GM18907 (cell line): ENCODE results near the gene FAM32A.
"Not testable (repeated sequence)": the region's sequence is repeated elsewhere in the genome, so short reads cannot be mapped to it uniquely, and the experiment has no call there.

Source experiments
- ATAC-seq: cut with Tn5 transposase; IDR thresholded peaks from one replicate; pipeline ENCODE4 v1.9.1; 2021; ENCODE audit warnings: mild to moderate bottlenecking, moderate library complexity; ENCODE audit not compliant: unreplicated experiment

Gene FAM32A

DNA sequence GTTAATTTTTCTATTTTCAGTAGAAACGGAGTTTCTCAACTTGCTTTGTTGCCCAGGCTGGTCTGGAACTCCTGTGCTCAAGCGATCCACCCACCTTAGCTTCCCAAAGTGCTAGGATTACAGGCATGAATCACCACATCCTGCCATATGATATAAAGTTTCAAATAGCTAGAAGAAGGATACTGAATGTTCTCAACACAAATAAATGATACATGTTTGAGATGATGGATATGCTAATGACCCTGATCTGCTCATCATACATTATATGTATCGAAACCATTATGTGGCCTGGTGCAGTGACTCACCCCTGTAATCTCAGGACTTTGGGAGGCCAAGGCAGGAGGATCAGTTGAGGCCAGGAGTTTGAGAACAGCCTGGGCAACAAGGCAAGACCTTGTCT is 23.4 kb upstream of the FAM32A start:
- no peak for ATAC-seq

DNA sequence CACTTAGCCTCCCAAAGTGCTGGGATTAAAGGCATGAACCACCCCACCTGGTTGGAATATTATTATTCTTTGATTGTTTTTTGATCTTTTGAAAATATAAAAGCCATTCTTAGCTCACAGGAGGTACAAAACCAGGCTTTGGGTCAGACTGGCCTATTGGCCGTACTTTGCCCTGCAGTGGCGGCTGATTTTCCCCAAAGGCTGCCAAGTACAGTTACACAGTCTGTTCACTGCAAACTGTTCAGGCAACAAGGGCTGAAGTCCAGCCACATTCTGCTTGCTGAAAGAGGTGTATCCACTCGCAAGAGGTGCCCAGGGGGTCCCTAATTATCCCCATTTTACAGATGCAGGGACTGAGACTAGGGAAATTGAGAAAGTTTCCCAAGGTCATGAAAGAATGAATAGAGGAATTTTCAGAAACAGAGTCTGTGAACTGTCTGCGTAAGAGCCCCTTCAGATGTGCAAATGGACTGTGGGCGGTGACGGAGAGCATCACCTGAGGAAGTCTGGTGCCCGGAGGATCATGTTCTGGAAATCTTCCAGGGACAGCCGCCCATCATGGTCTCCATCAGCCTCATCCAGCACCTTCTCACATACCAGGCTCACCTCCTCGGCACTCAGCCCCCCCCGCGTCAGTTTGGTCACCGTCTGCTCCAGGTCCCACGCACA is 20.9 kb upstream of the FAM32A start:
- ATAC-seq, result no peak

DNA sequence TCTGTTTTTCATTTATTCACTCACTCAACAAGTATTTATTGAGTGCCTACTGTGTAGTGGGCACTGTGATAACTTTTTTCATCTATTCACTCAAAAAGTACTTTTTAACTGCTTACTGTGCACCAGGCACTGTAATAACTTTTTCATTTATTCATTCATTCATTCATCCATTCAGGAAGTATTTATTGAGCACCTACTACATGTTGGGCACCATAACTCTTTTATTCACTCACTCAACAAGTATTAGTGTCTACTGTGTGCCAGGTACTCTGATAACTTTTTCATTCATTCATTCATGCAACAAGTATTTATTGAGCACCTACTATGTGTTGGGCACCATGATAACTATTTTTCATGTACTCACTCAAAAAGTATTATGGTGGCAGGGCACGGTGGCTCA is 18.8 kb upstream of the FAM32A start:
- ATAC-seq, result no peak

DNA sequence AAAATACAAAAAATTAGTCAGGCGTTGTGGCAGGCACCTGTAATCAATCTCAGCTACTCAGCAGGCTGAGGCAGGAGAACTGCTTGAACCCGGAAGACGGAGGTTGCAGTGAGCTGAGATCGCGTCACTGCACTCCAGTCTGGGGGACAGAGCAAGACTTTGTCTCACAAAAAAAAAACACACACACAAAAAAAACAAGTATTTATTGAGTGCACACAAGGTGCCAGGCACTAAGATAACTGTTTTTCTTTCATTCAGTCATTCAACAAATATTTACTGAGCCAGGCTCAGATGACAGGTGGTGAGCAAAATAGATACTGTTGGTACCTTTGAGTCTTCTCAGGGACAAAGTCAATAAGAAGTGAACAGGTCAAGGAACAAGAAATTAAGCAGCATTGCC is 18.2 kb upstream of the FAM32A start:
- ATAC-seq, result no peak

DNA sequence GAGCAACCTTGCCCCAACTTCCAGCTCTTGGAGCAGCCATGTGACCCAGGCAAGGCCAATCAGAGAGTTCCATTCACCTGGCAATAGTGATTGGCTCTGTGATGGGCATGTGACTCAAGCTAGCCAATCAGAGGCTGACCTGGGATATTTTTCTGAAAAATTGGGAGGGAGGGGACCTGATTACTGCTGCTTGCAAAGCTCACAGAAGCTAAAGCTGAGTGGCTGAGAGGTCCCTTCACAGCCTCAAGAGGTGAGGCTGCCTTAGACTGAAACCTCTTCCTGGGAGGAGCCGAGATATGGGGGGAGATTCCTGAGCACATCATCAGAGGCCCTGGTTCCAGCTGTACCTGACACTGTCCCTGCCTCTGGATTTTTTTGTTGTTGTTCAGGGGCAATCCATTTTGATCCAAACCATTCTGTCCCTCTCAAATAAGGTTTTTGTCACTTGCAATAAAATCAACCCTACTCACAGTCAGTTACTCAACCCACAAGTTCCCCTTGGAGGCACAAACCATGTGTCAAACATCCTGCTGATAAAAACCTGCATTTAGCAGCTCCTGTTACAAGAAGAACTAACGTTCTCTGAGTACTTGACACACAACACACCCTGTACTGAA is 16.6 kb upstream of the FAM32A start:
- ATAC-seq, result no peak

DNA sequence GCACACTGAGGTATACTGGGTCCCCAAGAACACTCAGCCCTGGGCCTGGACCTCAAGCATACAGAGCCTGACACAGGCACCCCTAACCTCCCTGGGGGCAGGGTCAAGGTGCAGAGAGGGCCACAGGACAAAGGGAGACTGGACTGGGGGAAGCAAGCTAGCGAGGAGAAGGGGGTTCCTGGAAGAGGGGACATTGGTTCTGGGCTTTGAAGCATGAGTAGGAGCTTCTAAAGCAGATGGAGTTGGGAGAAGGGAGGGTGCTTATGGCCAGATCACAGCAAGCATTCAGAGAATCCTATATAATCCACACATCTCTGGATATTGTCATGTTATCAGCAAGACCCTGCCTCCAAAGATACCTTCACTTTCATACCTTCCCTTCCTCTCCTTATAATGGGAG is 15.1 kb upstream of the FAM32A start:
- ATAC-seq, result no peak

DNA sequence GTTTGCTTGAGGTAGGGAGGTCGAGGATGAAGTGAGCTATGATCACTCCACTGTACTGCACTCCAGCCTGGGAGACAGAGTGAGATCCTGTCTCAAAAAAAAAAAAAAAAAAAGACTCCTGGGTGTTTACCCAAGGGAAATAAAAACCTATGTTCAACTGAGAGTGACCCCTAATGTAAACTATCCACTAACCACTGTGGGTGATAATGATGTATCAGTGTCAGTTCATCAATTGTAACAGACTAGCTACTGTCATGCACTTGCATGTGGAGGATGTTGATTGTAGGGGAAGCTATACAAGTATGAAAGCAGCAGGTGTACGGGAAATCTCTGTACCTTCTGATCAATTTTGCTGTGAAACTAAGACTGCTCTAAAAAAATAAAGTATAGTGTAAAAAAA is 9.3 kb upstream of the FAM32A start:
- ATAC-seq, result no peak

DNA sequence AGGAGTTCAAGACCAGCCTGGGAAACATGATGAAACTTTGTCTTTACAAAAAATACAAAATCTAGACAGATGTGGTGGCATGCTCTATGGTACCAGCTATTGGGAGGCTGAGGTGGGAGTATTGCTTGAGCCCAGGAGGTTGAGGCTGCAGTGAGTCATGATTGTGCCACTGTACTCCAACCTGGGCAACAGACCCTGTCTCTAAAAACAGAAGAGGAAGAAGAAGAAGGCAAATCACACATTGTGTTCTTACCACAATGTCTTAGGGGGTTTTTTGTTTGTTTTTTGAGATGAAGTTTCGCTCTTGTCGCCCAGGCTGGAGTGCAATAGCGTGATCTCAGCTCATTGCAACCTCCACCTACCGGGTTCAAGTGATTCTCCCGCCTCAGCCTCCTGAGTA is 6.3 kb upstream of the FAM32A start:
- ATAC-seq, result not testable (repeated sequence)

DNA sequence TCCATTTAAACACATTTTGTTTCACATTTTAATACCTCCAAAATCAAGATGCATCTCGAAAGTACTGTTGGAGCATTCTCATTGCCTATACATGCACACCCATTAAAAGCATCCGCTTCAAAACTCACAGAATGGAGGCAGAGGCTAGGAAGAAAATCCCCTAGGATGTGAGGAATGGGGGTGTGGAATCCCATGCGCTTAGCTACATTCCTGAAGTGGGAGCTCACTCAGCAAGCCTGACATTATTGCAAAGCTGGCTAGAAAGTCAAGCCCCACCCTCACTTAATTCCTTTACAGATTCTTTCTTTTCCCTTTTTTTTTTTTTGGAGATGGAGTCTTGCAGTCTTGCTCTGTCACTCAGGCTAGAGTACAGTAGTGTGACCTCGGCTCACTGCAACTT is 4.6 kb upstream of the FAM32A start:
- ATAC-seq, result no peak

DNA sequence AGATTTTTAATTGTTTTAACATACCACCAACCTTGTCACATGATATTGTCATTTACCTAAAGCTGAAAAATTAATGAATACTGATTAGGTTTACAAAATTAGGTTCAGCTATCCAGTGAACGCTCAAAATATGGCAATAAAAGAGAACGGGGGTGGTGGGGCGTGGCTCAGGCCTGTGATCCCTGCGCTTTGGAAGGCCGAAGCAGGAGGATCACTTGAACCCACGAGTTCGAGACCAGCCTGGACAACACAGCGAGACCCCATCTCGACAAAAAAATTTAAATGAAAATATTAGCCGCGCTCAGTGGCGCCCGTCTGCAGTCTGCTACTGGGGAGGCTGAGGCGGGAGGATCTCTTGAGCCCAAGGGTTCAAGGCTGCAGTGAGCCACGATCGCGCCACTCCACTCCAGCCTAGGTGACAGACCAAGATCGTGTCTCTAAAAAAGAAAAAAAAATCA is 516 bp upstream of the FAM32A start:
- no peak for ATAC-seq

DNA sequence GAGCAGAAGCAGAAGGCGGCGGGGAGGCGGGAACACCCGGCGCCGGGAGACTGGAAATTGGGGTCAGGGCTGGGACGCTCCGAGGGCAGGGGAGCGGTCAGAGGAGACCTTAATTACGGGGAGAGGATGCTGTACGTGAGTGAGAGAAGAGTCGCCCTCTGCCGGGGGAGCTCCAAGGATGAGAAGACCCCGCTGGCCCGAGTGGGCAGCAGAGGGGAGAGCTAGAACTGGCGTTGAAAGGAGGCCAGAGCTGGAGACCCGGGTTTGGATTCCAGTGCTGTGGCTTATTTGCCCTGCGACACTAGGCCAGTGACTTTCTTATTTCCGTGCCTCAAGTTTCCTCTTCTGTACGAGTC is 536 bp downstream of the FAM32A start:
- ATAC-seq, result peak; percentile 14

DNA sequence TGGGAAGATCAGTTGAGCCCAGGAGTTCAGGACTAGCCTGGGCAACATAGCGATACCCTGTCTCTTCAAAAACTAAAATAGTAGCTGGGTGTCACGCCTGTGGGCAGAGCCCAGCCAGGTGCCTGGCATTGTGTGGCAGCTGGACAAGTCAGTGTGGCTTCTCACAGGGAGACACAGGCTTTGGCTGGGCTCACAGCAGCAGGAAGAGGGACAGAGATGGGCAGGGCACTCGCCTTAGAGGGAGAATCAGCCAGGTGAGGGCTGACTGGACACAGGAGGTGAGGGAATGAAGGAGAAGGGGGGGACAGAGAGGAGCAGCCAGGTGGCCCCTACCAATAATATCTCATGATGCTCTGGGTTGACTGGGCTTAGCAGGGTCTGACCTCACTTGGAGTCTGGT is 3.3 kb downstream of the FAM32A start:
- ATAC-seq, result no peak

DNA sequence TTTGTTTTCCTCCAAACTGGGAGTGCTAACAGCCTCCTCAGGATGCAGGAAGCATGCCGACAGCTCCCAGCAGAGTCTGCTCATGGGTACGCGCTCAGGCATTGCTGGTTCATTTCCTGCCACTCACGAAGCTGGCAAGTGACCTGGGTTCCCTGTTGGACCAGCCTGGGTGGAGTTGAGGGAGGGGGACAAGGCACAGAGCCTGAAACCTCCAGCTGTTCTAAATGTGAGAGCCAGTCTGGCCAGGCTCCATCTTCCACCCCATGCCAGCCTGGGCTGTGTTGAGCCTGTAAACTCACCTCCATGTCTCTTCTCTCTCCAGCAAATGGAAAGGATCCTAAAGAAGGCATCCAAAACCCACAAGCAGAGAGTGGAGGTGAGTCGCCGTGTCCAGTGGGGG is 5.0 kb downstream of the FAM32A start:
- no peak for ATAC-seq

DNA sequence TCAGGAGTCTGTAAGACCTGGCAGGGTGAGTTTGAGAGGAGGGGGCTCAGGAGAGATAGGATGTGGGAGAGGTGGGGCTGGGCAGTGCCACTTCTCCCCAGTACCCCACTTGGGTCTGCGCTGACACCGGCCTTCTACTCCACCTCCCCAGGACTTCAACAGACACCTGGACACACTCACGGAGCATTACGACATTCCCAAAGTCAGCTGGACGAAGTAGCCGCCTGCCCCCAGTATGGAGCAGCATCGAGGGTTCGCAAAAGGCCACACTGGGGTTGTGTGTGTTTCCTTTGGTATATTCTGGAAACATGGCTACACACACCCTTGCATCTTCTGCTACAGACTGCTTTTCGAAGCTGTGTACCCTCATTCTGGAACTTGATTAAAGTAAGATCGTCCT is 5.5 kb downstream of the FAM32A start:
- ATAC-seq, result no peak

DNA sequence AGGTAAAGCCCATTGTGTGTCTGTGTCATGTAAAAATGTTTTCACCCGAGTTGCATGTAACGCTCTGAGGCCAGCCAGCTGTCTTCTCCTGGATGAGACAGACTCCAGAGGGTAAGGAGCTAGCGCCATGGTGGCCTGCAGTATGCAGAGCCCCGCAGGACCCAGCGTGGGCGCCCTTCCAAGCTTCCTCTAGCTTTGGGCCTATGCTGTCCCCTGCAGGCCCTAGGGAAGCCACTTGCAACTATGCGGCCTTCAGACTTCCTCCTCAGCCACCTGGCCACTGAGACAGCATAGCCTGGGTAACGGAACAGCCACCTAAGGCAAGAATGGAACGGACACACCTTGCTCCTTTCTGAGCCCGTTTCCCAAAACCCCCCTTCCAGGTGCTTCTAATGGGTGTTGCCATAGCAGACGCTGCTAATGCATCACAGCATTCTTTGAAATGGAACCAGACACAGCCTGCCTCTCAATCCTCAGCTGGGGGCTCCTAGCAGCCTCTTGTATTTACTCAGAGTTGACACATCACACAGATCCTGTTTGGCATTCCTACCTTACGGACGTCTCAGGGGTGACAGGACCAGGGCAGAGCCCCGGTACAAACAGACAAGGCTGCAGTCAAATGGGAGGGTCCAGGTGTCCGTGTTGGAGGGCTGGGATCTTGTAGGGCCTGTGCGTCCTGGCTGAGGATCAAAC is 6.2 kb downstream of the FAM32A start:
- no peak for ATAC-seq

DNA sequence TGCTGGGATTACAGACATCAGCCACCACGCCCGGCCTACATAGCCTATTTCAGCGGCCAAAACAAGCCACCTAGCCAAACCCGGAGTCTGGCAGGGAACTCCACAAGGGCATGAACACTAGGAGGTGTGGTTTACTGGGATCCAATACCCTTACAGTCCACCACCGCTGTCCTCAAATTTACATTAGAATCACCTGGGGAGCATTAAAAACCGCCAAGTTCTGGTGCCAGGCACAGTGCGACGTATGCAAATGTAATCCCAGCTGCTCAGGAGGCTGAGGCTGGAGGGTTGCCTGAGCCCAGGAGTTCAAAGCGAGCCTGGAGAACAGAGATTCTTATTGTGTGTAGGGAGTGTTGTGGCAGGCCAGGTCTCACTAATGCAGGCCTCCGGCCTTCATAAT is 8.3 kb downstream of the FAM32A start:
- no peak for ATAC-seq

DNA sequence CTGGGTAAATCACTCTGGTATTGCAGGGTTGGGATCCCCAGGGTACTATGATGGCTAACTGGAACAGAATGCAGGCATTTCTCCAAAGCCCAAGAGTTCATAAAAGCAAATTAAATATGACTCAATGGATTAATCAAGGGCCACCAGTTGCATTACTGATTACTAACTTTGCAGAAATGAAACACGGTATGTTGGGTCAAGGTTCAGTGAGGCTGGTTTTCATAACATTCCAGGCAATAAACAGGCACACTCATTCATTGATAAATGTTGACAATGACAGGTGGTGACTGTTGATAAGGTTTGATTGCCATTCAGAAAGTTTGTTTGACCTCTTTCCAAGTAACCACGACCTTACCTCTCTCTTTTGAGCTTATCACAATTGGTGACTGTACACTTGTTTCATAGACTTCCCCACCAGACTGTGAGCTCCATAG is 12.0 kb downstream of the FAM32A start:
- no peak for ATAC-seq

DNA sequence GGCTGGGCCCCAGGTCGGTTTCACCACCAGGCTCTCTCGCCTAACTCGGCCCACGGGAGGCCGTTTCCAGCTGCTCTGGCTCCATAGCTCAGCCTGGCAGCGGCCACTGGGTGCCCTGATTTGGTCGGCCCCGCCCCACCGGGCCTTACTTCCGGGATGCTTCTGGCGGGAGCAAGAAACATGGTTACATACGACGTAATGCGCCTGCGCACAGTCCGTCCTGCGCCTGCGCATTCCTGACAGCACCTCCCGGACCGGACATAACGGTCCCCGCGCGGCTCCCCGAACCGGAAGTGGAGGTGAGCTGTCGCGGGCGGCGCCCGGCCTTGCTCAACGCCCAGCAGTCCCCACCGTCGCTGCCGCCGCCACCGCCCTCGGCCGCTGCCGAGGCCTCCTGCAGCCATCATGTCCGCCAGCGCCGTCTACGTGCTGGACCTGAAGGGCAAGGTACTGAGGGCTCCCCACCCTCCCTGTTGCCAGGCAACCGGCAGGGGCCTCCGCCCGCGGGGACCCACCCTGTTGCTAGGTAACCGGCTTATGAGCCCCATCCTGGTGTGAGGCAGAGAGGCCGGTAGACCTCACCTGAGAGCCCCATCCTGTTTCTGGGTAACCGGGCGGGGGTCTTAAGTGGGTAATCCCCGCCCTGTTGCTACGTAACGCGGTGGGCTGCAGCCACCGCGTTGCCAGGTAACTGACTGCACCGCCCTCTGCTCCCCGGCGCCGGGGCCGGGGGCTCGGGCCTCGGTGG is 12.6 kb downstream of the FAM32A start, which contains the start of gene AP1M1:
Gene AP1M1 (plus strand): TSS at position 290 of the 748 bp plus-strand sequence. CDS start 116 bp downstream, at position 406.
- ATAC-seq, result peak; percentile 89

DNA sequence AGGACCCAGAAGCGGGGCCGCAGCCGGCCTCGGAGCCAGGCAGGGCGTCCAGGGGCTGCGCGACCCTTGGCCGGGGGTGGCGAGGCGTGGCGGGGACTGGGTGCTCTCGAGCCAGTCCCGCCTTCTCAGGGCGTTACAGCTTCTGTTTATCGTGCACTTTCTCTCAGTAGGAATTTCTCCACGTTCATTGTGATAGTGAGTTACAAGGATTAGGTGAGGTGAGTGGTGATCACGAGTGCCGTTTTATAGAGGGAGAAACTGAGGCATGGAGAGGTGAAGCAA is 13.1 kb downstream of the FAM32A start:
- ATAC-seq, result peak; percentile 4

DNA sequence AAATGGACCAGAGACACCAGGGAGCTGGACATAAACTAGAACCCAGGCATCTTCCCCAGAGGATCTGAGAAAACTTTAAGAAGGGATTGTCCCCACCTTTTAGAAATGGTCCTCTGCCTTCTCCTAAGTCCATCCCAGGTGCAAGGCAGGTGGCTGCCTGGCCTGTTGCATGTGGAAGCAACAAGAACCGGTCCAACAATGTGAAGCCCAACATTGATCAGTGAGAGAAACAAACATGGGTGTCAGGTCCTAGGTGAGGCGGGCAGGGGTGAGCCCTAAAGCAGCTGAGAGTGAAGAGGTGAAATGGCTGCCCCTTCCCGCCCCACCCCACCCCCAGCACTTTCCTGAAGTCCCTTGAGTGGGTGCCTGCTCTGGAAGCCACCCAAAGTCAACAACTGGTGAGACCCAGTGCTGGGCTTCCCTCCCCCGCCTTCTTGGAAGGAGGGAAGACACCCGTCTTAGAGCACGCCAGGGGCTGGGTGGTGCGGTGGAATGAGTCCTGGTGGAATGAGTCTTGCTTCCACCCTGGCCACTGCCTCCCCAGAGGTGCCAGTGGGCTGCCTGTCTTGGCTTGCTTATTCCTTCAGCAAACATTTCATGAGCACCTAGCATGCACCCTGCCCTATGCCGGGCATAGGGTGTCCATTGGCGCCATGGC is 14.2 kb downstream of the FAM32A start:
- no peak for ATAC-seq
